PFSK-1 (cell line): ENCODE results near the gene ARHGAP4.

Experiments used
- FOXP2 ChIP-seq: optimal IDR thresholded peaks from 2 replicates; pipeline ENCODE3; 2011; ENCODE audit warnings: borderline replicate concordance, control low read depth, inconsistent platforms; ENCODE audit not compliant: insufficient read depth; ENCODE audit errors: extremely low read length, extremely low read depth
- POLR2AphosphoS5 ChIP-seq: IDR thresholded peaks from 2 replicates; pipeline ENCODE4 v1.6.1; 2012; ENCODE audit warnings: low read depth, mild to moderate bottlenecking, control low read depth, low read length, moderate library complexity
- SIN3A ChIP-seq: IDR thresholded peaks from 2 replicates; pipeline ENCODE4 v1.6.1; 2012; ENCODE audit warnings: mild to moderate bottlenecking, low read length, moderate library complexity, borderline replicate concordance; ENCODE audit not compliant: insufficient read depth
- TAF1 ChIP-seq: IDR thresholded peaks from 2 replicates; pipeline ENCODE4 v1.6.1; 2012; ENCODE audit warnings: low read length, control low read depth, borderline replicate concordance; ENCODE audit not compliant: insufficient read depth
- TF ChIP-seq, protein P1 (sequence below), 2 experiments: IDR thresholded peaks; 2 replicates each; pipeline versions ENCODE4 v1.6.1 to v1.8.0; 2011 to 2012; ENCODE audit warnings: low read depth in 2 of 2, low read length in 2 of 2, control low read depth in 1 of 2, inconsistent platforms in 1 of 2, mild to moderate bottlenecking in 1 of 2, moderate library complexity in 1 of 2; ENCODE audit not compliant: insufficient read depth in 1 of 2

Gene ARHGAP4

GRCh38 chrX:153932220-153932915 lies 6.3 kb upstream of the ARHGAP4 start:
- TF ChIP-seq FOXP2 (no peak), POLR2AphosphoS5 (no peak)

DNA sequence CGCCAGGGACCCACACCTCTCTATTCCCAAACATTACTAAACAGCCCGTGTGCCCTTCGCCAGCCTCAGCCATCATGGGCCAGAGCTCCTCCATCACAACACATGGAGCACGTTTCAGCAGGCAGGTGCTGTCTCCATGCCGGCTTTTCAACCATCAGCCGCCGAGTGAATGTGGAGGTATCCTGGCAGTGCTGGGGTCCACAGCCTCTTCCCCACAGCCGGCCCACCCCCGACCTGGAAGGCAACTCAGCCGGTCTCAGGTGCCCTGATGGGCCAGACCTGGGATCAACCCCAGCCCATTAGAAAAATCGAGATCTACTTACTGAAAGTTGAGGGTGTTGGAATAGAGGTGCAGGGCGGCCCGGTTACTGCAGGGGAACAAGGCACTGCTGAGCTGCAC lies 5.7 kb upstream of the ARHGAP4 start:
- TF ChIP-seq FOXP2 = no peak
- no peak for TF ChIP-seq POLR2AphosphoS5
- TF ChIP-seq SIN3A = no peak
- no peak for TF ChIP-seq TAF1
- TF ChIP-seq, protein P1, sequence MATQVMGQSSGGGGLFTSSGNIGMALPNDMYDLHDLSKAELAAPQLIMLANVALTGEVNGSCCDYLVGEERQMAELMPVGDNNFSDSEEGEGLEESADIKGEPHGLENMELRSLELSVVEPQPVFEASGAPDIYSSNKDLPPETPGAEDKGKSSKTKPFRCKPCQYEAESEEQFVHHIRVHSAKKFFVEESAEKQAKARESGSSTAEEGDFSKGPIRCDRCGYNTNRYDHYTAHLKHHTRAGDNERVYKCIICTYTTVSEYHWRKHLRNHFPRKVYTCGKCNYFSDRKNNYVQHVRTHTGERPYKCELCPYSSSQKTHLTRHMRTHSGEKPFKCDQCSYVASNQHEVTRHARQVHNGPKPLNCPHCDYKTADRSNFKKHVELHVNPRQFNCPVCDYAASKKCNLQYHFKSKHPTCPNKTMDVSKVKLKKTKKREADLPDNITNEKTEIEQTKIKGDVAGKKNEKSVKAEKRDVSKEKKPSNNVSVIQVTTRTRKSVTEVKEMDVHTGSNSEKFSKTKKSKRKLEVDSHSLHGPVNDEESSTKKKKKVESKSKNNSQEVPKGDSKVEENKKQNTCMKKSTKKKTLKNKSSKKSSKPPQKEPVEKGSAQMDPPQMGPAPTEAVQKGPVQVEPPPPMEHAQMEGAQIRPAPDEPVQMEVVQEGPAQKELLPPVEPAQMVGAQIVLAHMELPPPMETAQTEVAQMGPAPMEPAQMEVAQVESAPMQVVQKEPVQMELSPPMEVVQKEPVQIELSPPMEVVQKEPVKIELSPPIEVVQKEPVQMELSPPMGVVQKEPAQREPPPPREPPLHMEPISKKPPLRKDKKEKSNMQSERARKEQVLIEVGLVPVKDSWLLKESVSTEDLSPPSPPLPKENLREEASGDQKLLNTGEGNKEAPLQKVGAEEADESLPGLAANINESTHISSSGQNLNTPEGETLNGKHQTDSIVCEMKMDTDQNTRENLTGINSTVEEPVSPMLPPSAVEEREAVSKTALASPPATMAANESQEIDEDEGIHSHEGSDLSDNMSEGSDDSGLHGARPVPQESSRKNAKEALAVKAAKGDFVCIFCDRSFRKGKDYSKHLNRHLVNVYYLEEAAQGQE (IDR thresholded peaks at IDR 0.05; ENCODE audit: insufficient read depth in 1 of 2, low read depth in 2 of 2, low read length in 2 of 2) = no peak

- no peak for TF ChIP-seq POLR2AphosphoS5
- TF ChIP-seq TAF1 = no peak
- TF ChIP-seq SIN3A = no peak
- TF ChIP-seq FOXP2 = no peak
- TF ChIP-seq, protein P1 (IDR thresholded peaks at IDR 0.05; ENCODE audit: insufficient read depth in 1 of 2, low read depth in 2 of 2, low read length in 2 of 2) = no peak
These were observed 5.1 kb upstream of the ARHGAP4 start for GRCh38 chrX:153931151-153931550.

- TF ChIP-seq, protein P1 (IDR thresholded peaks at IDR 0.05; ENCODE audit: insufficient read depth in 1 of 2, low read depth in 2 of 2, low read length in 2 of 2) = no peak
- TF ChIP-seq FOXP2 (no peak), POLR2AphosphoS5 (no peak; the same call in 1 of the 2 replicates), SIN3A (no peak), TAF1 (no peak)
These were observed 4.2 kb upstream of the ARHGAP4 start for GRCh38 chrX:153930011-153930910.

DNA sequence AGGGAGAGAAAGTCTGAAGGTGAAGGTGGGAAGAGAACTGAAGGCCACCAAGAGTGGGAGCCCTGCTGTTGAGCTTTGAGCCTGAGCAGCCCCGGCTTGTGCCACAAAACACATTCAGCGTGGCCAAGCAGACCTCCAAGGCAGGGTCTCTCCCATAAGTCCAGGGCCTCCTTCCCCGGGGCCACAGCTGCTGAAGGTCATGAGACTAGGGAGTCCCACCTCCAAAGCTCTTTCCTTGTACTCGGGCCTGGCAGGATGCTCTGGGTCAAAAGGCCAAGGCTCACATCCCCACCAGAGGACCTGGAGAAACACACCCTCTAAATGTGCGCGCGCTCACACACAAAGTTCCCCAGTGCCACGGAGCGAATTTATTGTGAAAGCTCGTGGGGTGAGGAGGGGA lies 3.5 kb upstream of the ARHGAP4 start:
- TF ChIP-seq SIN3A = no peak

- no peak for TF ChIP-seq SIN3A
- TF ChIP-seq TAF1 = no peak
- TF ChIP-seq FOXP2 = no peak
- TF ChIP-seq, protein P1 (IDR thresholded peaks at IDR 0.05; ENCODE audit: insufficient read depth in 1 of 2, low read depth in 2 of 2, low read length in 2 of 2) = no peak
- TF ChIP-seq POLR2AphosphoS5 = no peak
These were observed 2.8 kb upstream of the ARHGAP4 start for GRCh38 chrX:153928846-153929245.
